Measurements from ENCODE around the gene IRF3. TPM values are rescaled to one million over a fixed set of nuclear protein-coding genes. Genes with fewer than 3 reads are reported as not detected.

Gene IRF3
- total and polyA plus RNA-seq, 2 of the 4 experiments (the other 2 are of a cell fraction): 39.6 to 65.2 TPM

GRCh38 chr19:49657493-49658138 lies 8.0 kb downstream of the IRF3 start:
- H2BK20ac ChIP-seq (ENCODE audit: low read depth, low read length): no peak overlapping the region
- no peak overlapping the region for H2BK5ac ChIP-seq (ENCODE audit: low read depth, low read length, poor library complexity, severe bottlenecking)
- no peak overlapping the region for H2BK120ac ChIP-seq (ENCODE audit: low read depth, low read length)
- no peak overlapping the region for H3K56ac ChIP-seq (ENCODE audit: extremely low read depth, insufficient read depth, low read length)
- intact Hi-C loops (cut with micrococcal nuclease): no loop called here
- no peaks in the 10 kb centered on the region for H3K4me1 ChIP-seq (ENCODE audit: control insufficient read depth, insufficient read depth, low read length)
- H3K79me1 ChIP-seq (ENCODE audit: low read depth in 1 of 2, low read length in 2 of 2): peaks cover 12 to 48% of the 10 kb centered on the region in 2 experiments; a peak in 2 of 4 replicates
- ChIA-PET CTCF (no interaction called here), POLR2A (ENCODE audit: unreplicated experiment) (interaction anchor here (1.0 kb wide), 1 partner anchor 19 kb away, joined by 4 read pairs; no protein-coding TSS in a partner anchor)
- dilution Hi-C loops (cut with HindIII; ENCODE audit: low sequenced_read_pairs, unreplicated experiment): no loop called here
- no peak for TF ChIP-seq FOS (IDR thresholded peaks at IDR 0.05; ENCODE audit: low read depth, low read length)
- TF ChIP-seq CHD1 (IDR thresholded peaks at IDR 0.05; ENCODE audit: low read depth, low read length): no peak
- no peak for TF ChIP-seq MXI1 (IDR thresholded peaks at IDR 0.05; ENCODE audit: borderline replicate concordance, low read depth, low read length)
- H2AK9ac ChIP-seq (replicated peaks; ENCODE audit: low read depth, low read length, poor library complexity): no peak overlapping the region
- no peak overlapping the region for H2AK5ac ChIP-seq (ENCODE audit: low read depth, low read length)
- no peak overlapping the region for H3K27ac ChIP-seq (ENCODE audit: insufficient read depth, low read length)
- in situ Hi-C loops (cut with MboI; ENCODE audit: low sequenced_read_pairs): no loop called here
- no peak overlapping the region for H3K14ac ChIP-seq (replicated peaks; ENCODE audit: low read depth, low read length)
- no peak overlapping the region for H2AFZ ChIP-seq (replicated peaks; ENCODE audit: low read length, poor library complexity)
- no peak overlapping the region for H4K8ac ChIP-seq (ENCODE audit: low read depth in 2 of 2, low read length in 2 of 2)
- H3K36me3 ChIP-seq (ENCODE audit: control insufficient read depth, insufficient read depth, low read length): peaks cover 83% of the 10 kb centered on the region
- H3K4me2 ChIP-seq (ENCODE audit: low read depth, low read length): no peak overlapping the region
- H3K9me1 ChIP-seq (ENCODE audit: insufficient read depth, low read length): no peaks in the 10 kb centered on the region
- no peak overlapping the region for H3K18ac ChIP-seq (ENCODE audit: low read depth, low read length)
- no peak overlapping the region for H3K9ac ChIP-seq (ENCODE audit: low read depth, low read length)
- no peaks in the 10 kb centered on the region for H3K9me3 ChIP-seq (ENCODE audit: control insufficient read depth, insufficient read depth, low read length)
- no peak overlapping the region for H3K4me3 ChIP-seq (ENCODE audit: insufficient read depth, low read depth, low read length)
- H3K4ac ChIP-seq (ENCODE audit: low read depth, low read length): no peak overlapping the region
- no peak overlapping the region for H4K5ac ChIP-seq (ENCODE audit: low read depth, low read length)
- H4K20me1 ChIP-seq (ENCODE audit: insufficient read depth, low read length): peaks cover 33% of the 10 kb centered on the region
- no peaks in the 10 kb centered on the region for H3K27me3 ChIP-seq (ENCODE audit: control insufficient read depth, insufficient read depth, low read length)
- no peak for DNase-seq
- no peak overlapping the region for H3K23ac ChIP-seq (ENCODE audit: low read depth, low read length)
- no peak for ATAC-seq (ENCODE audit: low read depth)
- H4K91ac ChIP-seq (ENCODE audit: insufficient read depth, low read depth, low read length): no peak overlapping the region
- 98% methylated on average over 15 of the region's 22 CpGs; no CpG with 5 or more reads in 1 of the 2 experiments for WGBS, 2 experiments (ENCODE audit: extremely low coverage in 2 of 2, insufficient read length in 1 of 2)
- H2BK15ac ChIP-seq (ENCODE audit: low read depth, low read length): no peak overlapping the region
- no TSS peak for BruUV-seq (replicated peaks)

All from IMR-90 (cell line).